GM19324 (cell line): ENCODE measurements around the gene HERC4.
"Not testable (repeated sequence)": the region's sequence is repeated elsewhere in the genome, so short reads cannot be mapped to it uniquely, and the experiment has no call there.

Experiments
- ATAC-seq: cut with Tn5 transposase; IDR thresholded peaks from one replicate; pipeline ENCODE4 v1.9.1; 2021; ENCODE audit warnings: mild to moderate bottlenecking, moderate library complexity; ENCODE audit not compliant: unreplicated experiment, low FRiP score

Gene HERC4

GRCh38 chr10:67971311-67971710 is 103.8 kb downstream of the HERC4 start:
- ATAC-seq, result no peak

GRCh38 chr10:67969875-67970274 is 105.2 kb downstream of the HERC4 start:
- ATAC-seq, result no peak

- not testable (repeated sequence) for ATAC-seq
These were observed 109.0 kb downstream of the HERC4 start for GRCh38 chr10:67966035-67966434.

- ATAC-seq, result no peak
These were observed 109.6 kb downstream of the HERC4 start for GRCh38 chr10:67965456-67965855.

GRCh38 chr10:67959839-67960476 is 115.1 kb downstream of the HERC4 start:
- ATAC-seq, result no peak

GRCh38 chr10:67955614-67956013 is 119.5 kb downstream of the HERC4 start:
- no peak for ATAC-seq

GRCh38 chr10:67943917-67944316 is 131.2 kb downstream of the HERC4 start:
- no peak for ATAC-seq

GRCh38 chr10:67936416-67936815 is 138.7 kb downstream of the HERC4 start:
- no peak for ATAC-seq

- ATAC-seq, result no peak
These were observed 139.9 kb downstream of the HERC4 start for GRCh38 chr10:67935223-67935622.

GRCh38 chr10:67934336-67934735 is 140.7 kb downstream of the HERC4 start:
- ATAC-seq, result no peak

GRCh38 chr10:67933199-67933598 is 141.9 kb downstream of the HERC4 start:
- no peak for ATAC-seq

GRCh38 chr10:67926951-67927350 is 148.1 kb downstream of the HERC4 start:
- ATAC-seq, result no peak

- ATAC-seq, result no peak
These were observed 149.6 kb downstream of the HERC4 start for GRCh38 chr10:67925449-67926005.

- no peak for ATAC-seq
These were observed 150.9 kb downstream of the HERC4 start for GRCh38 chr10:67924136-67924535.

- no peak for ATAC-seq
These were observed 151.5 kb downstream of the HERC4 start for GRCh38 chr10:67923551-67923950.

GRCh38 chr10:67921065-67921464 is 154.0 kb downstream of the HERC4 start:
- ATAC-seq, result no peak

GRCh38 chr10:67917679-67918078 is 157.4 kb downstream of the HERC4 start:
- no peak for ATAC-seq

- ATAC-seq, result no peak
These were observed 157.9 kb downstream of the HERC4 start for GRCh38 chr10:67917169-67917568.

- ATAC-seq, result no peak
These were observed 160.2 kb downstream of the HERC4 start for GRCh38 chr10:67914777-67915340.

- no peak for ATAC-seq
These were observed 162.6 kb downstream of the HERC4 start for GRCh38 chr10:67912331-67912946.

GRCh38 chr10:67903581-67903980 is 171.5 kb downstream of the HERC4 start:
- ATAC-seq, result no peak

GRCh38 chr10:67893637-67894036 is 181.4 kb downstream of the HERC4 start:
- no peak for ATAC-seq
